Suprapubic skin (tissue), 3 donors: Measurements from ENCODE around the gene CLASP1.

Source experiments
- CTCF ChIP-seq, 2 donors: fragments of 200-600 bp in 1 of 2; fragments of 450-650 bp in 1 of 2; sonication (generic) in 1 of 2; IDR thresholded peaks; one replicate each; pipeline ENCODE4 v1.5.1; 2016 to 2019; ENCODE audit warnings: antibody characterized with exemption in 2 of 2, mild to moderate bottlenecking in 1 of 2, moderate library complexity in 1 of 2
- EP300 ChIP-seq: sonication (generic); formaldehyde crosslinking; IDR thresholded peaks from one replicate; pipeline ENCODE4 v1.6.1; 2017; ENCODE audit warnings: antibody characterized with exemption

- no peak for TF ChIP-seq CTCF (IDR thresholded peaks at IDR 0.05)
- TF ChIP-seq EP300: no peak
These were observed 37.6 kb upstream of the CLASP1 start for GRCh38 chr2:121686902-121687301.
